GM23248 (cell line): ENCODE results near the gene PEX13. TPM values are rescaled to one million over a fixed set of nuclear protein-coding genes. Genes with fewer than 3 reads are reported as not detected.

Experiments used
- DNase-seq: peaks from one replicate; pipeline ENCODE4 v3.0.0-alpha.2; 2015
- H2AFZ ChIP-seq: fragments of 200-600 bp; sonication (generic); 2 replicates; pipeline ENCODE4 v1.6.1; 2016; ENCODE audit warnings: antibody characterized with exemption
- H3F3A ChIP-seq: fragments of 200-600 bp; sonication (generic); 2 replicates; pipeline ENCODE4 v1.6.1; 2016; ENCODE audit warnings: mild to moderate bottlenecking, antibody characterized with exemption, mixed run types; ENCODE audit not compliant: insufficient read depth
- H3K27ac ChIP-seq: fragments of 200-600 bp; sonication (generic); 2 replicates; pipeline ENCODE4 v1.5.1; 2016; ENCODE audit warnings: mild to moderate bottlenecking
- H3K27me3 ChIP-seq: fragments of 200-600 bp; sonication (generic); replicated peaks from 2 replicates; pipeline ENCODE4 v1.6.1; 2016; ENCODE audit warnings: mild to moderate bottlenecking; ENCODE audit not compliant: insufficient read depth
- H3K36me3 ChIP-seq: fragments of 200-600 bp; sonication (generic); 2 replicates; pipeline ENCODE4 v1.6.1; 2016; ENCODE audit warnings: low read depth, mild to moderate bottlenecking
- H3K4me1 ChIP-seq: fragments of 200-600 bp; sonication (generic); 2 replicates; pipeline ENCODE4 v1.6.1; 2016; ENCODE audit warnings: mild to moderate bottlenecking; ENCODE audit not compliant: insufficient read depth
- H3K4me2 ChIP-seq: fragments of 200-600 bp; sonication (generic); one replicate; pipeline ENCODE4 v1.6.1; 2016; ENCODE audit warnings: mild to moderate bottlenecking; ENCODE audit not compliant: unreplicated experiment
- H3K4me3 ChIP-seq: fragments of 200-600 bp; sonication (generic); 2 replicates; pipeline ENCODE4 v1.5.1; 2016; ENCODE audit warnings: mild to moderate bottlenecking
- H3K79me2 ChIP-seq: fragments of 200-600 bp; sonication (generic); 2 replicates; pipeline ENCODE4 v1.6.1; 2016; ENCODE audit warnings: mild to moderate bottlenecking; ENCODE audit not compliant: insufficient read depth
- H3K9ac ChIP-seq: fragments of 200-600 bp; sonication (generic); 2 replicates; pipeline ENCODE4 v1.6.1; 2016; ENCODE audit warnings: mild to moderate bottlenecking
- H3K9me2 ChIP-seq: fragments of 200-600 bp; sonication (generic); 2 replicates; pipeline ENCODE4 v1.6.1; 2016; ENCODE audit warnings: mixed run types, mild to moderate bottlenecking, moderate library complexity; ENCODE audit not compliant: insufficient read depth
- H3K9me3 ChIP-seq: fragments of 200-600 bp; sonication (generic); one replicate; pipeline ENCODE4 v1.6.1; 2017; ENCODE audit warnings: low read depth
- H4K20me1 ChIP-seq: fragments of 200-600 bp; sonication (generic); 2 replicates; pipeline ENCODE4 v1.6.0; 2016; ENCODE audit not compliant: insufficient read depth
- EZH2 ChIP-seq: fragments of 200-600 bp; sonication (generic); IDR thresholded peaks from 2 replicates; pipeline ENCODE4 v1.6.1; 2018; ENCODE audit warnings: antibody characterized with exemption, mild to moderate bottlenecking; ENCODE audit not compliant: insufficient read depth, poor library complexity, severe bottlenecking
- EZH2phosphoT487 ChIP-seq: fragments of 200-600 bp; sonication (generic); IDR thresholded peaks from 2 replicates; pipeline ENCODE4 v1.6.1; 2018; ENCODE audit warnings: antibody characterized with exemption, moderate library complexity, mild to moderate bottlenecking, low read depth; ENCODE audit not compliant: insufficient read depth
- WGBS, 2 experiments: methylation state at CpG; one replicate each; pipeline ENCODE4 v1.1.6; 2015 to 2017; ENCODE audit warnings: low lambda C conversion rate in 2 of 2, low coverage in 1 of 2; ENCODE audit errors: missing lambda C conversion rate in 2 of 2; 5-methylcytosine and 5-hydroxymethylcytosine counted together
- in situ Hi-C: fragments of 300-500 bp; cut with MboI; formaldehyde crosslinking; loops from 2 replicates; pipeline ENCODE4 v1.15.0; 2020
- polyA plus RNA-seq: library from polyadenylated mRNA; unstranded; fragments of >200 nt; fragmentation: Nextera tagmentation; extraction: Ambion mirVana; gene quantifications from 2 replicates; pipeline ENCODE4 v1.2.1, GENCODE V29; 2016
- total RNA-seq: library from RNA; depleted of rRNA; stranded (reverse); fragments of >200 nt; shearing (Covaris generic); gene quantifications from 2 replicates; pipeline ENCODE4 v1.2.3, GENCODE V29; 2014

Gene PEX13
- total and polyA plus RNA-seq, 2 experiments from 2014 or later = 22.4 to 43.6 TPM

GRCh38 chr2:61085883-61086282 is 68.4 kb downstream of the PEX13 start:
- Histone ChIP-seq H3K9me3 (no peaks in the 10 kb centered on the region), H2AFZ (no peak overlapping the region), H3K4me1 (no peaks in the 10 kb centered on the region), H3K4me3 (no peak overlapping the region), H3F3A (no peaks in the 10 kb centered on the region), H3K79me2 (no peaks in the 10 kb centered on the region), H3K9ac (no peak overlapping the region), H3K9me2 (no peaks in the 10 kb centered on the region), H3K27ac (no peak overlapping the region), H3K4me2 (no peak overlapping the region), H3K27me3 (no peaks in the 10 kb centered on the region), H4K20me1 (no peaks in the 10 kb centered on the region), H3K36me3 (peaks cover 6% of the 10 kb centered on the region; the same call in 1 of the 2 replicates)
- in situ Hi-C loops = no loop called here
- 100% methylated on average over 1 of the region's 1 CpG for whole genome bisulfite sequencing, 2 experiments
- TF ChIP-seq EZH2phosphoT487 = no peak
- TF ChIP-seq EZH2 = no peak
- no peak for DNase-seq

DNA sequence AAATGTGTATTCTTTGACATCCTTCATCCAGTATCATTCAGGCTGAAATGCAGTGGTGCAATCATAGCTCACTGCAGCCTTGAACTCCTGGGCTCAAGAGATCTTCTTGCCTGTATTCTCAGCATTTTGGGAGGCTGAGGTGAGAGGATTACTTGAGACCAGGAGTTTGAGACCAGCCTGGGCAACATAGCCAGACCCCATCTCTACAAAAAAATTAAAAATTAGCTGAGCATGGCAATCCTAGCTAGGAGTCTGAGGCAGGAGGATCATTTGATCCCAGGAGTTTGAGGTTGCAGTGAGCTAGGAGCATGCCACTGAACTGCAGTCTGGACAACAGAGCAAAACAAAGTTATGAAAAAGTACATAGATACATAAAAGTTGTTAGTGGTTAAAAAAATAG is 72.3 kb downstream of the PEX13 start:
- Histone ChIP-seq H4K20me1 (no peaks in the 10 kb centered on the region), H3K4me1 (no peaks in the 10 kb centered on the region), H3K36me3 (peaks cover 6% of the 10 kb centered on the region; the same call in 1 of the 2 replicates), H3K27ac (no peak overlapping the region), H3K9ac (no peak overlapping the region), H3K4me2 (no peak overlapping the region), H2AFZ (no peak overlapping the region), H3K27me3 (no peaks in the 10 kb centered on the region), H3K79me2 (no peaks in the 10 kb centered on the region), H3F3A (no peaks in the 10 kb centered on the region), H3K9me2 (no peaks in the 10 kb centered on the region), H3K9me3 (no peaks in the 10 kb centered on the region), H3K4me3 (no peak overlapping the region)
- no peak for TF ChIP-seq EZH2phosphoT487
- no peak for TF ChIP-seq EZH2
- in situ Hi-C loops = no loop called here
- DNase-seq = no peak

DNA sequence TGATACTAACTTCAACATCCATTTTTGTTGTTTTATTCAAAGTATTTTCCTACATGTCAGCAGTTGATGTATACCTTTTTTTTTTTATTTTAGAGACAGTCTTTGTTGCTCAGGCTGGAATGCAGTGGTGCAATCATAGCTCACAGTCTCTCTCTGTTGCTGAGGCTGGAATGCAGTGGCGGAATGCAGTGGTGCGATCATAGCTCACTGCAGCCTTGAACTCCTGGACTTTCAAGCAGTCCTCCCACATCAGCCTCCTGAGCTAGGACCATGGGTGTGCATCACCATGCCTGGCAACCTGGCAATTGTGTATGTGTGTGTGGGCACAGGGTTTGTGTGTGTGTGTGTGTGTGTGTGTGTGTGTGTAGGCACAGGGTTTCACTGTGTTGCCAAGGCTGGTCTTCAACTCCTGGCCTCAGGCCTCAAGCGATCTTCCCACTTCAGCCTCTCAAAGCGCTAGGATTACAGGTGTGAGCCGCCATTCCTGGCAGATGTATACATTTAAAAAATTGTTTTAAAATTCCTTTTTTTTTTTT is 72.9 kb downstream of the PEX13 start:
- Histone ChIP-seq H4K20me1 (no peaks in the 10 kb centered on the region), H3F3A (no peaks in the 10 kb centered on the region), H3K27ac (no peak overlapping the region), H3K27me3 (no peaks in the 10 kb centered on the region), H3K4me3 (no peak overlapping the region), H2AFZ (no peak overlapping the region), H3K9me3 (no peaks in the 10 kb centered on the region), H3K79me2 (no peaks in the 10 kb centered on the region), H3K4me2 (no peak overlapping the region), H3K4me1 (no peaks in the 10 kb centered on the region), H3K9me2 (no peaks in the 10 kb centered on the region), H3K9ac (no peak overlapping the region), H3K36me3 (peaks cover 6% of the 10 kb centered on the region)
- TF ChIP-seq EZH2 = no peak
- TF ChIP-seq EZH2phosphoT487 = no peak
- 98 to 100% methylated on average over 5 of the region's 5 CpGs for WGBS, 2 experiments
- DNase-seq = peak; percentile 12
- in situ Hi-C loops = no loop called here

GRCh38 chr2:61091485-61091884 is 74.0 kb downstream of the PEX13 start:
- WGBS, 2 experiments = 95 to 96% methylated on average over 8 of the region's 8 CpGs
- Histone ChIP-seq H3K4me3 (no peak overlapping the region), H3K36me3 (peaks cover 6% of the 10 kb centered on the region), H3K27ac (no peak overlapping the region), H3K4me1 (no peaks in the 10 kb centered on the region), H3K27me3 (no peaks in the 10 kb centered on the region), H4K20me1 (no peaks in the 10 kb centered on the region), H3K79me2 (no peaks in the 10 kb centered on the region), H3K9ac (no peak overlapping the region), H3K9me3 (no peaks in the 10 kb centered on the region), H3K9me2 (no peaks in the 10 kb centered on the region), H2AFZ (no peak overlapping the region), H3F3A (no peaks in the 10 kb centered on the region), H3K4me2 (no peak overlapping the region)
- DNase-seq = no peak
- in situ Hi-C loops = no loop called here
- TF ChIP-seq EZH2 = no peak
- TF ChIP-seq EZH2phosphoT487 = no peak

GRCh38 chr2:61096438-61096837 is 78.9 kb downstream of the PEX13 start:
- H3K9me3 ChIP-seq = no peaks in the 10 kb centered on the region
- no peaks in the 10 kb centered on the region for H3K27me3 ChIP-seq
- no peak overlapping the region for H3K4me2 ChIP-seq
- TF ChIP-seq EZH2phosphoT487 (no peak), EZH2 (no peak)
- in situ Hi-C loops = no loop called here
- no peaks in the 10 kb centered on the region for H3K79me2 ChIP-seq
- no peak overlapping the region for H3K4me3 ChIP-seq
- H3K4me1 ChIP-seq = no peaks in the 10 kb centered on the region
- no peak overlapping the region for H2AFZ ChIP-seq
- no peak overlapping the region for H3K27ac ChIP-seq
- no peaks in the 10 kb centered on the region for H3K9me2 ChIP-seq
- WGBS, 2 experiments = 97 to 98% methylated on average over 3 of the region's 3 CpGs
- no peaks in the 10 kb centered on the region for H3F3A ChIP-seq
- H4K20me1 ChIP-seq = no peaks in the 10 kb centered on the region
- H3K9ac ChIP-seq = no peak overlapping the region
- no peaks in the 10 kb centered on the region; the same call in 1 of the 2 replicates for H3K36me3 ChIP-seq
- DNase-seq = no peak
